C1 segment of cervical spinal cord (tissue), 14 donors: Measurements from ENCODE around the gene KCNC3.
A peak's percentile ranks its signal among the peaks of the same experiment; 100 is the strongest.

ENCODE experiments used
- DNase-seq, 14 donors: peaks; one replicate each; lab custom pipeline; 2025; lab: John Stamatoyannopoulos, UW

The KCNC3 gene

GRCh38 chr19:50311723-50312635 lies 17.2 kb downstream of the KCNC3 start:
- peak in 1 of 14 donors; percentile 10 for DNase-seq

GRCh38 chr19:50310759-50311465 lies 18.3 kb downstream of the KCNC3 start:
- no peak for DNase-seq

- DNase-seq, result no peak
These were observed 19.6 kb downstream of the KCNC3 start for GRCh38 chr19:50309396-50310125.

GRCh38 chr19:50308991-50309390 lies 20.2 kb downstream of the KCNC3 start:
- DNase-seq, result no peak

GRCh38 chr19:50303558-50303957 lies 25.6 kb downstream of the KCNC3 start:
- no peak for DNase-seq

- no peak for DNase-seq
These were observed 27.6 kb downstream of the KCNC3 start for GRCh38 chr19:50301607-50301971.

- no peak for DNase-seq
These were observed 28.2 kb downstream of the KCNC3 start for GRCh38 chr19:50300814-50301606.

GRCh38 chr19:50300051-50300450 lies 29.1 kb downstream of the KCNC3 start:
- no peak for DNase-seq

GRCh38 chr19:50293263-50294004 lies 35.7 kb downstream of the KCNC3 start:
- no peak for DNase-seq

- no peak for DNase-seq
These were observed 36.9 kb downstream of the KCNC3 start for GRCh38 chr19:50292216-50292827.

GRCh38 chr19:50290775-50291174 lies 38.4 kb downstream of the KCNC3 start:
- no peak for DNase-seq

- DNase-seq, result no peak
These were observed 39.2 kb downstream of the KCNC3 start for GRCh38 chr19:50290011-50290410.

- DNase-seq, result no peak
These were observed 40.2 kb downstream of the KCNC3 start for GRCh38 chr19:50288954-50289353.

GRCh38 chr19:50287331-50287730 lies 41.8 kb downstream of the KCNC3 start:
- no peak for DNase-seq

- no peak for DNase-seq
These were observed 42.7 kb downstream of the KCNC3 start for GRCh38 chr19:50286443-50286842.

- no peak for DNase-seq
These were observed 43.3 kb downstream of the KCNC3 start for GRCh38 chr19:50285833-50286232.

GRCh38 chr19:50281491-50281890 lies 47.7 kb downstream of the KCNC3 start:
- no peak for DNase-seq

- no peak for DNase-seq
These were observed 48.2 kb downstream of the KCNC3 start for GRCh38 chr19:50280983-50281382.

GRCh38 chr19:50280074-50280473 lies 49.1 kb downstream of the KCNC3 start:
- no peak for DNase-seq

GRCh38 chr19:50277966-50278580 lies 51.1 kb downstream of the KCNC3 start:
- DNase-seq, result no peak
